GM19240 (cell line): ENCODE data around the gene ZNRF3.
"Not testable (repeated sequence)": the region's sequence is repeated elsewhere in the genome, so short reads cannot be mapped to it uniquely, and the experiment has no call there.

Experiments
- DNase-seq: peaks from one replicate; pipeline ENCODE4 v3.0.0; 2011; ENCODE audit warnings: low spot score; ENCODE audit not compliant: insufficient read length

Gene ZNRF3

GRCh38 chr22:29082826-29083545 is 199.6 kb downstream of the ZNRF3 start:
- no peak for DNase-seq

- not testable (repeated sequence) for DNase-seq
These were observed 200.2 kb downstream of the ZNRF3 start for GRCh38 chr22:29083576-29083932.

DNA sequence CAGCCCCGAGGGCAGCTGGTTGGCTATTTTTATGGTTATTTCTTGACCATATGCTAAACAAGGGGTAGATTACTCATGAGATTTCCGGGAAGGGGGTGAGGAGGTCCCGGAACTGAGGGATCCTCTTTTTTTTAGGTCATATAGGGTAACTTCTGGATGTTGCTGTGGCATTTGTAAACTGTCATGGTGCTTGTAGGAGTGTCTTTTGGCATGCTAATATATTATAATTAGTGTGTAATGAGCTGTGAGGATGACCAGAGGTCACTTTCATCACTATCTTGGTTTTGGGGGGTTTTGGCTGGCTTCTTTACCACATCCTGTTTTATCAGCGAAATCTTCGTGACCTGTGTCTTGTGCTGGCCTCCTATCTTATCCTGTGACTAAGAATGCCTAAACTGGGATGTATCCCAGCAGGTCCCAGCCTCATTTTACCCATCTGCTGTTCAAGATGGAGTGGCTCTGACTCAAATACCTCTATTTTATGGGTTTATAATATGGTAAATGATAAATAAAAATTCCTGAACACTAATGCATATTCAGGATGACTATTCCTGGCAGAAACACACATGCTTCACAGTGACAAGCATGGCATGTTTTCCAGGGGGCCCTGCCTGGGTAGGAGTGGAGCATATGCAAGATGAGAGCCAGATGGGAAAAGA is 200.7 kb downstream of the ZNRF3 start:
- no peak for DNase-seq

DNA sequence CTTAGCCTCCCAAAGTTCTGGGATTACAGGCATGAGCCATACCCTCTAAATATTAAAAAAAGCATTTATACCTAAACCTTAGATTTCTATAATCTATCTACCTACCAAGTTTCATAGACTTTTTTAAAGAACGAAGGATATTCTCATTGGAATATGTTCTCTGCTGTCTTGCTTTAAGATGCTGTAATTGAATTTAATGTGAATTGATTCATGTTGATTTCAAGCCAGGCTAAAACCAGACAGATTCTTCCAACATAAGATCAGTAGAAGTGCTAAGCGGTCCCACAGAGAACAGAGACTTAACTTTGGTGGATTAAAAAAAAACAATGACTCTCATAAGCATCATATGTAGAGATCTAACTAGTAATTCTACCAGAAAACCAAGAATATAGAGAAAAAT is 203.6 kb downstream of the ZNRF3 start:
- DNase-seq = no peak

DNA sequence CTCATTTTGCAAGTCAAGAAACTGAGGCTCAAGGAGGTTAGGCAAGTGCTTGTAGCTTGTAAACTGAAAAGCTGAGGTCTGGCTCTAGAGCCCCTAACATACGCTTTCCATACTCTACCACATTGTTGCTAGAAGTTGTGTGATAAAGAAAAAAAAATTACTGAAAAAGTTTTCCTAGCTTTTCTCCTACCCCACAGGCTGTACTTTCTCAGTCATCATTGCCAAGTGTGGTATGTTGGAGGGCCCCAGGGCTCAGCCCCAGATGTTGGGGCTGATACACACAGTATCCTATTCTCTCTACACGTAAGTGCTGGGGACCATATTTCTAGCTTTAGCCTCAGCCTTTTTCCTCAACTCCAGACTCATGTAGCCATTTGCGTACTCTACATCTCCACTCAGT is 205.4 kb downstream of the ZNRF3 start:
- DNase-seq = no peak

DNA sequence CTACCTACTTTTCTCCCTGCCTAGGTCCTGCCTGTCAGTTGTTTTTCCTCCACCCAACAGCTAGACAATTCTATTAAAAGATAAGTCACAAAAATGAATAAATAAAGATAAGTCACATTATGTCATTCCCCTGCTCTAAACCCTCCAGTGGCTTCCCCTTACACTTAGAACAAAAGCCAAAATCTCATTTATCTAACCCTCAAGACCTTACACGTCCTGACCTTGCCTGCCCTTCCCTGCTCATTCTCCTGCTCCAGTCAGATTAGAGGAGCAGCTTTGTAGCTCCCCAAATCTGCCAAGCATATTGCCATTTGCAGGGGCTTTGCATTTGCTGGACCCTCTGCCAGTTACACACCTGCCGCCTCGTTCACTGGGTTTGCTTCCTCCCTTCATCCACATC is 206.1 kb downstream of the ZNRF3 start:
- DNase-seq = no peak

GRCh38 chr22:29090039-29090438 is 206.7 kb downstream of the ZNRF3 start:
- no peak for DNase-seq

- no peak for DNase-seq
These were observed 208.9 kb downstream of the ZNRF3 start for GRCh38 chr22:29092243-29092642.

GRCh38 chr22:29093030-29093429 is 209.7 kb downstream of the ZNRF3 start:
- no peak for DNase-seq

- DNase-seq = no peak
These were observed 210.3 kb downstream of the ZNRF3 start for GRCh38 chr22:29093501-29094300.

GRCh38 chr22:29095459-29095858 is 212.1 kb downstream of the ZNRF3 start:
- DNase-seq = no peak

GRCh38 chr22:29096736-29097669 is 213.6 kb downstream of the ZNRF3 start:
- no peak for DNase-seq

GRCh38 chr22:29098296-29098695 is 214.9 kb downstream of the ZNRF3 start:
- no peak for DNase-seq

- DNase-seq = no peak
These were observed 218.9 kb downstream of the ZNRF3 start for GRCh38 chr22:29102300-29102699.

DNA sequence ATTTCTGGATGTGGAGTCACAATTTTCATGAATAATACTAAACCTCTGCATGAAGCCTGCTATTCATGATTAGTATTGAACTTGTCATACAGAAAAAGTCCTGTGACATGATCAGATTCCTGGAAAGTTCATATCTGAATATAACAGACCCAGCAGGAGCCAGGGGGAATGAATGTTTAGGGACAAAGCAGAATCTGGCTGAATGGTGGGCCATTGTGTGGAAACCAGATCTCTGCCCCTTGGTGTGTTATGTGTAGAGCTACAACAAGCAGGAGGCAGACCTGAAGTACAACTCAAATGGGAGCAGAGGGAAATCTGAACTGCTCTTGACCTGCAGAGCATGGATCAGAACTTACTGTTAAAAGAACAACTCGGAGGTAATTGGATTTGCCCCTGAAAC is 219.7 kb downstream of the ZNRF3 start:
- no peak for DNase-seq

DNA sequence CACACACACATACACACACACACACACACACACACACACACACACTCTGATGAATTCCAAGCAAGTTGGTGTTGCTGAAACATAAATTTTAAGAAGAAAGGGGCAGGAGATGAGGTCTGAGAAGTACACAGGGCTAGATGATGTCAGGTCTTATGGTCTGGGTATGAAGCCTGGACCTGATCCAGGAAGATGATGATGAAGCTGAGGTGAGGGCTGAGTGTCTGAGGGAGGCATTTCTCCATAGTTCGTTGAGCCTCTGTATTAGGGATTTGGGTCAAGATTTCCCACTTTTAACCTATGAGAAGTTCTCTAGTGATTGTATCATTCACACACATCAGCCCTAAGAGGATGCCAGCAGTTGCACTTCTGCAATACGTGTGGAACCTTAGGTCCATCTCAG is 222.1 kb downstream of the ZNRF3 start:
- DNase-seq = no peak

- no peak for DNase-seq
These were observed 223.5 kb downstream of the ZNRF3 start for GRCh38 chr22:29106839-29107238.
